Hematopoietic multipotent progenitor cell treated with erythropoietin and hydrocortisone succinate and interleukin-3 and kit ligand, for 4 days (in vitro differentiated cells): Measurements from ENCODE around the gene CACNB4.
"Not testable (repeated sequence)": the region's sequence is repeated elsewhere in the genome, so short reads cannot be mapped to it uniquely, and the experiment has no call there.

ENCODE experiments used
- DNase-seq: peaks from one replicate; pipeline ENCODE4 v3.0.0-alpha.2; 2015

Gene CACNB4

GRCh38 chr2:152098496-152099366 is at the start of gene CACNB4:
TSS of gene CACNB4 (minus strand) at chr2:152099044.
- peak; percentile 25 for DNase-seq

GRCh38 chr2:152134488-152135280 is 35.8 kb upstream of the CACNB4 start:
- DNase-seq: peak; percentile 70

GRCh38 chr2:152132306-152132705 is 33.5 kb upstream of the CACNB4 start:
- DNase-seq: no peak

GRCh38 chr2:152127628-152128027 is 28.8 kb upstream of the CACNB4 start:
- DNase-seq: no peak

- DNase-seq: peak; percentile 11
These were observed 27.8 kb upstream of the CACNB4 start for GRCh38 chr2:152126664-152127063.

GRCh38 chr2:152122161-152122560 is 23.3 kb upstream of the CACNB4 start:
- DNase-seq: no peak

- no peak for DNase-seq
These were observed 21.6 kb upstream of the CACNB4 start for GRCh38 chr2:152120430-152120829.

GRCh38 chr2:152115952-152116351 is 17.1 kb upstream of the CACNB4 start:
- no peak for DNase-seq

- no peak for DNase-seq
These were observed 15.5 kb upstream of the CACNB4 start for GRCh38 chr2:152114366-152114765.

- not testable (repeated sequence) for DNase-seq
These were observed 8.3 kb upstream of the CACNB4 start for GRCh38 chr2:152107140-152107539.

GRCh38 chr2:152106464-152106863 is 7.6 kb upstream of the CACNB4 start:
- DNase-seq: no peak

- no peak for DNase-seq
These were observed 4.4 kb upstream of the CACNB4 start for GRCh38 chr2:152103271-152103670.

GRCh38 chr2:152100961-152101360 is 2.1 kb upstream of the CACNB4 start:
- DNase-seq: no peak

- peak; percentile 31 for DNase-seq
These were observed 665 bp upstream of the CACNB4 start for GRCh38 chr2:152099367-152100050.

GRCh38 chr2:152097801-152098495 is 896 bp downstream of the CACNB4 start:
- DNase-seq: peak; percentile 27

- peak; percentile 20 for DNase-seq
These were observed 1.5 kb downstream of the CACNB4 start for GRCh38 chr2:152097290-152097800.

- no peak for DNase-seq
These were observed 3.7 kb downstream of the CACNB4 start for GRCh38 chr2:152095146-152095545.

GRCh38 chr2:152094014-152094413 is 4.8 kb downstream of the CACNB4 start:
- peak; percentile 29 for DNase-seq

- DNase-seq: peak; percentile 13
These were observed 5.4 kb downstream of the CACNB4 start for GRCh38 chr2:152093464-152093863.

GRCh38 chr2:152092095-152092494 is 6.7 kb downstream of the CACNB4 start:
- no peak for DNase-seq

- not testable (repeated sequence) for DNase-seq
These were observed 8.1 kb downstream of the CACNB4 start for GRCh38 chr2:152090726-152091125.

- peak; percentile 68 for DNase-seq
These were observed 9.6 kb downstream of the CACNB4 start for GRCh38 chr2:152089238-152089637.
